KMS-11 (cell line): Measurements from ENCODE around the gene EPAS1.

Experiments used
- H2AFZ ChIP-seq: fragments of 200-600 bp; sonication (generic); 2 replicates; pipeline ENCODE4 v1.6.1; 2016; ENCODE audit warnings: antibody characterized with exemption, mixed run types, low read depth
- H3K27ac ChIP-seq: fragments of 200-600 bp; sonication (generic); 2 replicates; pipeline ENCODE4 v1.6.1; 2016; ENCODE audit warnings: mild to moderate bottlenecking, mixed run types
- H3K27me3 ChIP-seq: fragments of 200-600 bp; sonication (generic); 2 replicates; pipeline ENCODE4 v1.6.1; 2017; ENCODE audit warnings: mild to moderate bottlenecking, low read depth, mixed run types, moderate library complexity; ENCODE audit not compliant: insufficient read depth
- H3K36me3 ChIP-seq: fragments of 200-600 bp; sonication (generic); 2 replicates; pipeline ENCODE4 v1.6.1; 2017; ENCODE audit warnings: mild to moderate bottlenecking, mixed run types; ENCODE audit not compliant: insufficient read depth
- H3K4me1 ChIP-seq: fragments of 200-600 bp; sonication (generic); 2 replicates; pipeline ENCODE4 v1.6.1; 2016; ENCODE audit warnings: mild to moderate bottlenecking, low read depth, mixed run types; ENCODE audit not compliant: poor library complexity, severe bottlenecking
- H3K4me2 ChIP-seq: fragments of 200-600 bp; sonication (generic); 2 replicates; pipeline ENCODE4 v1.7.0; 2016; ENCODE audit warnings: mild to moderate bottlenecking, mixed run types
- H3K4me3 ChIP-seq: fragments of 200-600 bp; sonication (generic); IDR thresholded peaks from 2 replicates; pipeline ENCODE4 v1.6.1; 2017; ENCODE audit warnings: low read depth, low read length, mixed read lengths; ENCODE audit not compliant: insufficient read depth
- H3K79me2 ChIP-seq: fragments of 200-600 bp; sonication (generic); 2 replicates; pipeline ENCODE4 v1.6.1; 2016; ENCODE audit warnings: low read depth, mixed run types; ENCODE audit not compliant: insufficient read depth
- H3K9ac ChIP-seq: fragments of 200-600 bp; sonication (generic); 2 replicates; pipeline ENCODE4 v1.6.1; 2016; ENCODE audit warnings: mild to moderate bottlenecking, mixed run types
- H4K20me1 ChIP-seq: fragments of 200-600 bp; sonication (generic); 2 replicates; pipeline ENCODE4 v1.6.1; 2016; ENCODE audit warnings: mild to moderate bottlenecking, mixed run types; ENCODE audit not compliant: insufficient read depth
- CTCF ChIP-seq: fragments of 200-600 bp; sonication (generic); conservative IDR thresholded peaks from 2 replicates; pipeline ENCODE4 v1.6.1; 2017; ENCODE audit warnings: low read depth, mild to moderate bottlenecking, antibody characterized with exemption, low read length, moderate library complexity, mixed read lengths

EPAS1 gene

GRCh38 chr2:46319711-46320110 is 22.5 kb downstream of the EPAS1 start:
- TF ChIP-seq CTCF, result no peak
- Histone ChIP-seq H3K79me2 (no peaks in the 10 kb centered on the region), H2AFZ (no peak overlapping the region), H3K4me2 (no peak overlapping the region), H3K4me1 (no peaks in the 10 kb centered on the region), H3K27ac (no peak overlapping the region), H3K27me3 (no peaks in the 10 kb centered on the region), H3K9ac (no peak overlapping the region), H3K36me3 (no peaks in the 10 kb centered on the region), H3K4me3 (no peak overlapping the region), H4K20me1 (no peaks in the 10 kb centered on the region)

- no peaks in the 10 kb centered on the region for H4K20me1 ChIP-seq
- H3K4me1 ChIP-seq, result no peaks in the 10 kb centered on the region
- no peak overlapping the region for H3K9ac ChIP-seq
- no peaks in the 10 kb centered on the region for H3K79me2 ChIP-seq
- H3K27me3 ChIP-seq, result no peaks in the 10 kb centered on the region
- H3K27ac ChIP-seq, result no peak overlapping the region
- no peak overlapping the region for H3K4me2 ChIP-seq
- H3K4me3 ChIP-seq, result no peak overlapping the region
- no peaks in the 10 kb centered on the region for H3K36me3 ChIP-seq
- no peak for TF ChIP-seq CTCF
- H2AFZ ChIP-seq, result no peak overlapping the region
Observed at GRCh38 chr2:46320141-46320567, 22.9 kb downstream of the EPAS1 start.

GRCh38 chr2:46323730-46324129 is 26.5 kb downstream of the EPAS1 start:
- Histone ChIP-seq H3K79me2 (no peaks in the 10 kb centered on the region), H3K27ac (no peak overlapping the region), H2AFZ (no peak overlapping the region), H3K4me1 (no peaks in the 10 kb centered on the region), H3K4me3 (no peak overlapping the region), H3K9ac (no peak overlapping the region), H4K20me1 (no peaks in the 10 kb centered on the region), H3K4me2 (no peak overlapping the region), H3K27me3 (no peaks in the 10 kb centered on the region), H3K36me3 (no peaks in the 10 kb centered on the region)
- no peak for TF ChIP-seq CTCF

- no peak overlapping the region for H3K27ac ChIP-seq
- no peaks in the 10 kb centered on the region for H3K36me3 ChIP-seq
- no peak for TF ChIP-seq CTCF
- no peak overlapping the region for H3K4me2 ChIP-seq
- H3K79me2 ChIP-seq, result no peaks in the 10 kb centered on the region
- H3K4me3 ChIP-seq, result no peak overlapping the region
- H3K4me1 ChIP-seq, result no peaks in the 10 kb centered on the region
- no peak overlapping the region for H3K9ac ChIP-seq
- H2AFZ ChIP-seq, result no peak overlapping the region
- no peaks in the 10 kb centered on the region for H4K20me1 ChIP-seq
- no peaks in the 10 kb centered on the region for H3K27me3 ChIP-seq
Observed at GRCh38 chr2:46325182-46325928, 28.1 kb downstream of the EPAS1 start.
